ENCODE data around the gene SLC35F1.

Gene SLC35F1

DNA sequence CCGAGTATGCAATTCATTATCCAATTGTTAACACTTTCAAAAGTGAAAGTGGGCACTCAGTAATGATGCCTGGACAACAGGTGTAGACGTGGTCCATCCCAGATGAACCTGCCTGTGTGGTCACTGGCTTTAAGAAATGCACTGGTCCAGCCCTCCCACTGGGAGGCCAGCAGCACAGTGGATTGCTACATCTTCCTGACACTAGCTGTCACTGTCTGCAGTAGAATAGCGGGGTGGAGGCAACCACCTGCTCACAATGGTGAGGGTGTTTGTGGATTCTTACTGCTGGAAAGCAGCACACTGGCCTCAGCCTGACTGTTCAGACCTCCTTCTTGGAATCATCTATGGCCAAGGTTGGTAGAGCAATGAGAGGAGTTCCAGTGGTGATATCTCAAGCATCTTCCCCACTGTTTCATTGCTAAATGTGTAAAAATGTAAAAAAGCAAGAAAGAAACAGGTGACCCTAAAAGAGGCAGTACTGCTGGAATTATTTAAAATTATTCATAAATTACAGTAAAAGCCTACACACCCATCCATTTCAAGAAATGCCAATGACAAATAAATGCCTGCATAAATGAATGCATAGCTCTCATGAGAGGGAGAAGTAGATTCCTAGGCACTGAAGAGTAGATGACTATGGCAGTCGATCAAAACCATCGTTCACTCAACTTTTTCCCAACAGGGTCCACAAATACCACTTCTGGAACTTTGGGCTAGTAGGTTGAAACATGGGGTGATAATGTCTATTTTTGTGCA lies 413.0 kb downstream of the SLC35F1 start:
- DNase-seq = peak; percentile 15

- DNase-seq = peak; percentile 38
Measured at GRCh38 chr6:118320652-118321051, 413.6 kb downstream of the SLC35F1 start.

GRCh38 chr6:118324116-118324515 lies 417.1 kb downstream of the SLC35F1 start:
- no peak for DNase-seq

GRCh38 chr6:118325220-118325860 lies 418.3 kb downstream of the SLC35F1 start:
- no peak for DNase-seq

DNA sequence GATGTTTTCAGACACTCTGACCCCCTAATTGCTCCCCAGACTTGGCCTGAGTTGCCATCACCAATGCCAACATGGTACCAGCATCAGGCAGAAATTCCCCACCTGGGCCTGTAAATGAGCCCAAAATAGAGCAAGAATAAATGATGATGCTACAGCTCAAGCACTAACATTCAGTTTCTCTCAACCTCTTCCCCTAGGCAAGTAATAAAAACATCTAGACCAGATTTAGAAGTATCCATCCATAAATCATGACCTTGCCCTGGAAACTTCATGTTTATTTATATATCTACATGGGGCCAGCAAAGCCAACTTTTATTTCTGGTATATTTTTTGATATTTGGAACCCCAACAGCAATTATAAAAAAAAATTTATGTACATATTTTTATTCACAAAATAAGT lies 419.6 kb downstream of the SLC35F1 start:
- DNase-seq = no peak

GRCh38 chr6:118327237-118327636 lies 420.2 kb downstream of the SLC35F1 start:
- DNase-seq = no peak

GRCh38 chr6:118333772-118334171 lies 426.7 kb downstream of the SLC35F1 start:
- DNase-seq = no peak

DNA sequence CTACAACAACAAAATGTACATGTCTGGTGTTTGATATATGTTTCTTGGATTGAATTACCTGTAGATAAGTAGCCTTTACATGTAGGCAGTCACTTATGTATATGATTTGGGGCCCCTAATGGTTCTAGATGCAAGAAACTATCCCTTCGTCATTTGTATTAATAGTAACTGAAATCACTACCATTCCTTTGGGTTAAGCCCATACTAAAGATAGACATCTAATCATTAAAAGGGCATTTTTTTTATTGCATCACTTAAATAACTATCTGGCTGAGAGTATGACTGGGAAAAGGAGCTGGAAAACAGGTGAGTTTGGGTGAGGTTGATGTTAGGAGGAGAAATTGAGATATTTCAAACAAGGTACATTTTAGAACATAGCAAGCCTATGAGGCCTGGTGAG lies 427.6 kb downstream of the SLC35F1 start:
- no peak for DNase-seq

DNA sequence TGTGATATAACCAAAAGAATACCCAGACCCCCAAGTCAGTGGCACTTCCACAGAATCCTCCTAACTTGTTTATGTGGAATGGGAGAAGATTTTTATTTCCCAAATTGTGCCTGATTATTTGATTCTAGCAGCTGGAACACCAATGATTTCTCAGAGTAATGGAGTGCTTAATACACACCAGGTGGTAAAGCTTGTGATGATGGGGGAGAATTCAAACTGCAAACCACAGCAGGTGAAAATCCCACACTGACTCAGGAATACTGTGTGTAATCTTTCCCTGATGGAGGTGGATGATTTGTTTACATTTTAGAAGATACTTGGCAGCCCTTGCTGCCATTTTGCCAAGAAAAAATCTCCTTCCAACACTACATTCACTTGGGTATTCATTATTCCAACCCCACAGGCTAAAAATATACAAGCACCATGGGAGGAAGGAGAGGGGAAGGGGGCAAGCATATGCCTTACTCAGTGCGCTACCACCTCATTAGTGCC lies 428.3 kb downstream of the SLC35F1 start:
- peak; percentile 89 for DNase-seq

GRCh38 chr6:118344014-118344670 lies 437.1 kb downstream of the SLC35F1 start:
- DNase-seq = no peak

- DNase-seq = peak; percentile 74
Measured at GRCh38 chr6:118350881-118351430, 443.9 kb downstream of the SLC35F1 start.

- peak; percentile 73 for DNase-seq
Measured at GRCh38 chr6:118353564-118353963, 446.5 kb downstream of the SLC35F1 start.

- no peak for DNase-seq
Measured at GRCh38 chr6:118354641-118355040, 447.6 kb downstream of the SLC35F1 start.

DNA sequence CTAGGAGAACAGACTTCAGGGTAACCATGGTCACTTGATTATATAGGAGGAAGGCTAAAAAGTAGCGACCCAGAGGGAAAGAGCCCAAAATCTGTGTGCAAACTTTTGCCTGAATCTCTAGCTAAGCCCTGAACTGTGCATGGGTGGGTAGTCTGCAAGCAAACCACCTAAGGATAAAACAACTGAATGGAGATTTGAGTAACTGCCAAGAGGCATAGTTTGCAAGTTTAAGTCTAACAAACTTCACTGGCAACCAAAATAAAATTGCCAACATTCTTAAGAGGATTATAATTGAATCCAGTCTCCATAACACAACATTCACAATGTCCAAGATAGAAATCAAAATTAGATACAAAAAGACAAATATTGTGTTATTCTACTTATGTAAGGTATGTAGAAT lies 449.0 kb downstream of the SLC35F1 start:
- DNase-seq = no peak

GRCh38 chr6:118356686-118357085 lies 449.6 kb downstream of the SLC35F1 start:
- no peak for DNase-seq

Measured in NCI-H1105 (cell line).